Measurements from ENCODE around the gene WWTR1. TPM values are rescaled to one million over a fixed set of nuclear protein-coding genes. Genes with fewer than 3 reads are reported as not detected.
A peak's percentile ranks its signal among the peaks of the same experiment; 100 is the strongest.

WWTR1 gene
- total and polyA plus RNA-seq, 2 donors (not counting 3 experiments of a cell fraction or from before 2014, with no cell fraction given): 210 to 341 TPM

DNA sequence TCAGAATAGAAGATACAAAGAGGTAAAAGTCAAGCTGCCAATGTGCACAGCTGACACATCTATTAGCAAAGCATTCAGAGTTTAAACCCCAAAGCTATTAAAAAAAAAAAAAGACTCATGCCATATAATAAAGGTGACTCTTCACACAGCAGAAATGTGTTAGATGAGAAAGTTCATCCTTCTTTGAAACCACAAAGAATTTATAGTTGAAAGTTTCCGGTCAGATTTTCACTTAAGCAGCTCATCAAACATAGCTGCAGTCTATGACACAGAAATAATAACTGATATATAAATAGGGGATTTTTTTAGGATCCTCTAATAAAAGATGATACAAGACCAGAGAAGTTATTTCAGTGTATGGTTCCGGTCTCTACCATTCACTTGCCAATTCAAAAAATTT lies 76.6 kb downstream of the WWTR1 start:
- Histone ChIP-seq H3K36me3 (ENCODE audit: control insufficient read depth in 2 of 2, extremely low read depth in 1 of 2, insufficient read depth in 2 of 2, low read length in 2 of 2) (no peaks in the 10 kb centered on the region), H3K27me3 (ENCODE audit: control insufficient read depth in 2 of 2, insufficient read depth in 2 of 2, low read length in 2 of 2) (no peaks in the 10 kb centered on the region), H3K4me1 (ENCODE audit: control insufficient read depth, extremely low read depth, insufficient read depth, low read length) (peaks cover 91% of the 10 kb centered on the region), H3K9me3 (replicated peaks; ENCODE audit: control insufficient read depth, insufficient read depth, low read length) (no peaks in the 10 kb centered on the region), H3K9me1 (replicated peaks; ENCODE audit: control insufficient read depth, extremely low read depth, insufficient read depth, low read length) (no peaks in the 10 kb centered on the region), H3K9ac (replicated peaks; ENCODE audit: extremely low read depth, insufficient read depth, low read length) (peak overlapping the region; percentile 50), H3K27ac (ENCODE audit: insufficient read depth, low read depth, low read length) (peak overlapping the region; percentile 86), H3K79me2 (ENCODE audit: control insufficient read depth, insufficient read depth, low read length) (peaks cover 87% of the 10 kb centered on the region), H4K20me1 (replicated peaks; ENCODE audit: control insufficient read depth, extremely low read depth, insufficient read depth, low read length) (no peaks in the 10 kb centered on the region), H2AFZ (ENCODE audit: low read depth, low read length) (no peak overlapping the region), H3K4me3 (replicated peaks in 1 of 3; ENCODE audit: insufficient read depth in 1 of 3, low read depth in 1 of 3, low read length in 3 of 3) (no peak overlapping the region), H3K4me2 (ENCODE audit: insufficient read depth, low read length) (peak overlapping the region; percentile 17)
- dilution Hi-C loops (cut with MboI; ENCODE audit: extremely low pct_ligation_motif_present, low sequenced_read_pairs) (no loop called here), intact Hi-C loops (cut with micrococcal nuclease) (no loop called here)
- DNase-seq (ENCODE audit: low read depth, low spot score) (no peak), FAIRE-seq (no peak)
- ChIA-PET POLR2A (interaction anchor here (1.8 kb wide), 1 partner anchor 76 kb away, joined by 8 read pairs; the partner anchor contains the start of gene WWTR1), CTCF (interaction anchor here (1.0 to 2.2 kb wide), 9 partner anchors 11 to 77 kb away, joined by 3 to 6 read pairs (median 4); partner anchors contain the start of gene WWTR1)
- BruUV-seq (replicated peaks): TSS peak; percentile 4
- TF ChIP-seq MYC (IDR thresholded peaks at IDR 0.05; ENCODE audit: low read depth, low read length) (no peak), GATA2 (IDR thresholded peaks at IDR 0.05; ENCODE audit: insufficient read depth, insufficient read length, low read depth, low read length) (no peak), POLR2A (IDR thresholded peaks at IDR 0.05; ENCODE audit: low read depth, low read length) (no peak), FOS (IDR thresholded peaks at IDR 0.05; ENCODE audit: borderline replicate concordance, insufficient read depth, low read length) (no peak)
- TF ChIP-seq, protein P1, sequence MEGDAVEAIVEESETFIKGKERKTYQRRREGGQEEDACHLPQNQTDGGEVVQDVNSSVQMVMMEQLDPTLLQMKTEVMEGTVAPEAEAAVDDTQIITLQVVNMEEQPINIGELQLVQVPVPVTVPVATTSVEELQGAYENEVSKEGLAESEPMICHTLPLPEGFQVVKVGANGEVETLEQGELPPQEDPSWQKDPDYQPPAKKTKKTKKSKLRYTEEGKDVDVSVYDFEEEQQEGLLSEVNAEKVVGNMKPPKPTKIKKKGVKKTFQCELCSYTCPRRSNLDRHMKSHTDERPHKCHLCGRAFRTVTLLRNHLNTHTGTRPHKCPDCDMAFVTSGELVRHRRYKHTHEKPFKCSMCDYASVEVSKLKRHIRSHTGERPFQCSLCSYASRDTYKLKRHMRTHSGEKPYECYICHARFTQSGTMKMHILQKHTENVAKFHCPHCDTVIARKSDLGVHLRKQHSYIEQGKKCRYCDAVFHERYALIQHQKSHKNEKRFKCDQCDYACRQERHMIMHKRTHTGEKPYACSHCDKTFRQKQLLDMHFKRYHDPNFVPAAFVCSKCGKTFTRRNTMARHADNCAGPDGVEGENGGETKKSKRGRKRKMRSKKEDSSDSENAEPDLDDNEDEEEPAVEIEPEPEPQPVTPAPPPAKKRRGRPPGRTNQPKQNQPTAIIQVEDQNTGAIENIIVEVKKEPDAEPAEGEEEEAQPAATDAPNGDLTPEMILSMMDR (IDR thresholded peaks at IDR 0.05; ENCODE audit: extremely low read depth in 1 of 2, insufficient read depth in 1 of 2, low read depth in 1 of 2, low read length in 2 of 2): no peak
